HepG2 (cell line): ENCODE results near the gene RAD52. TPM values are rescaled to one million over a fixed set of nuclear protein-coding genes. Genes with fewer than 3 reads are reported as not detected.

ENCODE experiments used
- ATF7-NPFF ChIP-seq: sonication (generic); formaldehyde crosslinking; IDR thresholded peaks from 2 replicates; pipeline ENCODE4 v1.8.1; 2023; ENCODE audit warnings: mild to moderate bottlenecking, low read depth, missing genetic modification reagents, moderate library complexity
- NCOA1 ChIP-seq: sonication (generic); formaldehyde crosslinking; IDR thresholded peaks from 2 replicates; pipeline ENCODE4 v1.9.0; 2021; ENCODE audit warnings: missing genetic modification reagents
- PRMT3 ChIP-seq: sonication (generic); formaldehyde crosslinking; IDR thresholded peaks from 2 replicates; pipeline ENCODE4 v1.8.1; 2022; ENCODE audit warnings: low read depth, mild to moderate bottlenecking, moderate library complexity, missing genetic modification reagents, borderline replicate concordance
- RNF2 ChIP-seq: fragments of 450-650 bp; conservative IDR thresholded peaks from 2 replicates; pipeline ENCODE4 v1.6.1; 2016; ENCODE audit warnings: low read depth
- ZBTB3 ChIP-seq: sonication (generic); formaldehyde crosslinking; IDR thresholded peaks from 2 replicates; pipeline ENCODE4 v1.4.0; 2020; ENCODE audit warnings: low read depth, mild to moderate bottlenecking, moderate library complexity, missing genetic modification reagents, borderline replicate concordance
- ZBTB4 ChIP-seq: sonication (generic); formaldehyde crosslinking; IDR thresholded peaks from 2 replicates; pipeline ENCODE4 v1.4.0; 2020; ENCODE audit warnings: missing genetic modification reagents, mild to moderate bottlenecking, borderline replicate concordance
- ZBTB40 ChIP-seq, 2 experiments: fragments of 450-650 bp in 1 of 2; sonication (generic) in 1 of 2; formaldehyde crosslinking in 1 of 2; IDR thresholded peaks; 2 replicates each; pipeline versions ENCODE4 v1.6.1 to v1.8.0; 2016 to 2022; ENCODE audit warnings: antibody characterized with exemption in 1 of 2, mild to moderate bottlenecking in 1 of 2, missing genetic modification reagents in 1 of 2
- ZBTB42 ChIP-seq: sonication (generic); formaldehyde crosslinking; IDR thresholded peaks from 2 replicates; pipeline ENCODE4 v1.5.0; 2020; ENCODE audit warnings: mild to moderate bottlenecking, missing genetic modification reagents
- ZNF20 ChIP-seq: sonication (generic); formaldehyde crosslinking; IDR thresholded peaks from 2 replicates; pipeline ENCODE4 v1.4.0; 2020; ENCODE audit warnings: mild to moderate bottlenecking, moderate library complexity, missing genetic modification reagents
- ZNF205 ChIP-seq: IDR thresholded peaks from 2 replicates; pipeline ENCODE4 v1.6.1; 2018; ENCODE audit warnings: missing biosample characterization, missing genetic modification reagents
- ZNF672 ChIP-seq: sonication (generic); formaldehyde crosslinking; IDR thresholded peaks from 2 replicates; pipeline ENCODE4 v1.8.1; 2022; ENCODE audit warnings: missing genetic modification reagents
- ZNF772 ChIP-seq: sonication (generic); formaldehyde crosslinking; IDR thresholded peaks from 2 replicates; pipeline ENCODE4 v1.5.0; 2020; ENCODE audit warnings: mild to moderate bottlenecking, missing genetic modification reagents
- ZNF781 ChIP-seq: sonication (generic); formaldehyde crosslinking; IDR thresholded peaks from 2 replicates; pipeline ENCODE4 v1.5.1; 2020; ENCODE audit warnings: borderline replicate concordance, mild to moderate bottlenecking, missing genetic modification reagents; ENCODE audit errors: not compliant biosample characterization
- ZSCAN25 ChIP-seq: sonication (generic); formaldehyde crosslinking; IDR thresholded peaks from 2 replicates; pipeline ENCODE4 v1.8.0; 2022; ENCODE audit warnings: mild to moderate bottlenecking, missing genetic modification reagents
- polyA plus RNA-seq, 8 experiments: library from polyadenylated mRNA; depleted of rRNA in 3 of 8; stranded (reverse) in 7 of 8; unstranded in 1 of 8; fragments of >200 nt; fragmentation: Illumina TruSeq in 4 of 8; extraction: Trizol in 4 of 8; gene quantifications; 2 replicates each; pipeline versions ENCODE4 v1.2.1 to v1.2.3, GENCODE V29; 2011 to 2016; ENCODE audit warnings: low read depth in 4 of 8, missing spikeins in 1 of 8, mixed read lengths in 1 of 8; ENCODE audit not compliant: insufficient read depth in 1 of 8
- total RNA-seq, 5 experiments: library from RNA; depleted of rRNA; stranded (reverse); fragments of >200 nt; fragmentation: Illumina TruSeq; extraction: Trizol; gene quantifications; 2 replicates each; pipeline ENCODE4 v1.2.3, GENCODE V29; 2016; ENCODE audit warnings: low read depth in 1 of 5
- TF ChIP-seq, protein P1 (sequence below): sonication (generic); formaldehyde crosslinking; IDR thresholded peaks from 2 replicates; pipeline ENCODE4 v1.5.1; 2020; ENCODE audit warnings: mild to moderate bottlenecking, missing genetic modification reagents, borderline replicate concordance

The RAD52 gene
- total and polyA plus RNA-seq, 2 of the 13 experiments (the other 11 are each of a cell fraction or from before 2014, with no cell fraction given), result 14.3 to 19.9 TPM

- TF ChIP-seq ZNF781 (CRISPR knock-in tag) (no peak), ZNF20 (CRISPR knock-in tag) (no peak), ZBTB40 (IDR thresholded peaks at IDR 0.05) (no peak), ZBTB40 (CRISPR knock-in tag; IDR thresholded peaks at IDR 0.05) (peak; percentile 79), ZBTB42 (CRISPR knock-in tag) (peak; percentile 85), ZNF205 (CRISPR knock-in tag) (peak; percentile 71), PRMT3 (CRISPR knock-in tag) (peak; percentile 28), ZBTB3 (CRISPR knock-in tag) (peak; percentile 79; the same call in 1 of the 2 replicates), RNF2 (peak; percentile 94), ZNF672 (0 out of 2 replicates have a peak, but pooled peaks have one; percentile 5), NCOA1 (CRISPR knock-in tag) (no peak), ZSCAN25 (peak; percentile 76; the same call in 1 of the 2 replicates), ZBTB4 (peak; percentile 92; the same call in 1 of the 2 replicates), ZNF772 (peak; percentile 78), ATF7-NPFF (CRISPR knock-in tag) (peak; percentile 67)
- TF ChIP-seq, protein P1, sequence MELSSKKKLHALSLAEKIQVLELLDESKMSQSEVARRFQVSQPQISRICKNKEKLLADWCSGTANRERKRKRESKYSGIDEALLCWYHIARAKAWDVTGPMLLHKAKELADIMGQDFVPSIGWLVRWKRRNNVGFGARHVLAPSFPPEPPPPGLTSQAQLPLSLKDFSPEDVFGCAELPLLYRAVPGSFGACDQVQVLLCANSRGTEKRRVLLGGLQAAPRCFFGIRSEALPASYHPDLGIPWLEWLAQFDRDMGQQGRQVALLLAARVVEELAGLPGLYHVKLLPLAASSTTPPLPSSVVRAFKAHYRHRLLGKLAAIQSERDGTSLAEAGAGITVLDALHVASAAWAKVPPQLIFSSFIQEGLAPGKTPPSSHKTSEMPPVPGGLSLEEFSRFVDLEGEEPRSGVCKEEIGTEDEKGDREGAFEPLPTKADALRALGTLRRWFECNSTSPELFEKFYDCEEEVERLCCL (CRISPR knock-in tag), result no peak
These were observed 41.3 kb upstream of the RAD52 start, which contains the start of gene ERC1 (continued) for GRCh38 chr12:990661-991349.
